NCI-H345 treated with DMSO at 0.1 percent for 48 hours (cell line): ENCODE measurements around the gene FAM193B.

Source experiments
- DNase-seq: peaks from one replicate; lab custom pipeline; 2025; ENCODE audit not compliant: unreplicated experiment; lab: John Stamatoyannopoulos, UW

Gene FAM193B

GRCh38 chr5:177516601-177517568 lies 37.5 kb downstream of the FAM193B start, which contains the start of gene DDX41:
DDX41 (minus strand) TSS chr5:177516961; CDS start chr5:177516945, 16 bp downstream.
- DNase-seq: peak; percentile 96

GRCh38 chr5:177515580-177515979 lies 38.8 kb downstream of the FAM193B start:
- DNase-seq: no peak

GRCh38 chr5:177514541-177514940 lies 39.8 kb downstream of the FAM193B start:
- DNase-seq: no peak

GRCh38 chr5:177513500-177513899 lies 40.9 kb downstream of the FAM193B start:
- no peak for DNase-seq

- DNase-seq: no peak
Observed at GRCh38 chr5:177512736-177513380, 41.5 kb downstream of the FAM193B start.

GRCh38 chr5:177511796-177512675 lies 42.3 kb downstream of the FAM193B start:
- no peak for DNase-seq

- DNase-seq: no peak
Observed at GRCh38 chr5:177511181-177511580, 43.2 kb downstream of the FAM193B start.

GRCh38 chr5:177510567-177511053 lies 43.8 kb downstream of the FAM193B start:
- no peak for DNase-seq

- DNase-seq: no peak
Observed at GRCh38 chr5:177509991-177510566, 44.3 kb downstream of the FAM193B start.

- DNase-seq: no peak
Observed at GRCh38 chr5:177509381-177509951, 44.9 kb downstream of the FAM193B start, which contains the start of gene DOK3. DOK3 (minus strand) TSS chr5:177509826; CDS start chr5:177509540, 286 bp downstream.

GRCh38 chr5:177508837-177509236 lies 45.5 kb downstream of the FAM193B start:
- no peak for DNase-seq

GRCh38 chr5:177508221-177508611 lies 46.1 kb downstream of the FAM193B start:
- DNase-seq: no peak

GRCh38 chr5:177507596-177508220 lies 46.7 kb downstream of the FAM193B start:
- DNase-seq: no peak

GRCh38 chr5:177507165-177507564 lies 47.2 kb downstream of the FAM193B start:
- no peak for DNase-seq

GRCh38 chr5:177505075-177505474 lies 49.3 kb downstream of the FAM193B start:
- no peak for DNase-seq

- no peak for DNase-seq
Observed at GRCh38 chr5:177504086-177505056, 50.0 kb downstream of the FAM193B start.

- DNase-seq: no peak
Observed at GRCh38 chr5:177503351-177504085, 50.8 kb downstream of the FAM193B start.

GRCh38 chr5:177502886-177503285 lies 51.5 kb downstream of the FAM193B start:
- no peak for DNase-seq
